Measurements from ENCODE around the gene SPSB4. TPM values are rescaled to one million over a fixed set of nuclear protein-coding genes. Genes with fewer than 3 reads are reported as not detected.

The SPSB4 gene
- total RNA-seq, 1 donor from 2014 or later: 3.8 TPM

DNA sequence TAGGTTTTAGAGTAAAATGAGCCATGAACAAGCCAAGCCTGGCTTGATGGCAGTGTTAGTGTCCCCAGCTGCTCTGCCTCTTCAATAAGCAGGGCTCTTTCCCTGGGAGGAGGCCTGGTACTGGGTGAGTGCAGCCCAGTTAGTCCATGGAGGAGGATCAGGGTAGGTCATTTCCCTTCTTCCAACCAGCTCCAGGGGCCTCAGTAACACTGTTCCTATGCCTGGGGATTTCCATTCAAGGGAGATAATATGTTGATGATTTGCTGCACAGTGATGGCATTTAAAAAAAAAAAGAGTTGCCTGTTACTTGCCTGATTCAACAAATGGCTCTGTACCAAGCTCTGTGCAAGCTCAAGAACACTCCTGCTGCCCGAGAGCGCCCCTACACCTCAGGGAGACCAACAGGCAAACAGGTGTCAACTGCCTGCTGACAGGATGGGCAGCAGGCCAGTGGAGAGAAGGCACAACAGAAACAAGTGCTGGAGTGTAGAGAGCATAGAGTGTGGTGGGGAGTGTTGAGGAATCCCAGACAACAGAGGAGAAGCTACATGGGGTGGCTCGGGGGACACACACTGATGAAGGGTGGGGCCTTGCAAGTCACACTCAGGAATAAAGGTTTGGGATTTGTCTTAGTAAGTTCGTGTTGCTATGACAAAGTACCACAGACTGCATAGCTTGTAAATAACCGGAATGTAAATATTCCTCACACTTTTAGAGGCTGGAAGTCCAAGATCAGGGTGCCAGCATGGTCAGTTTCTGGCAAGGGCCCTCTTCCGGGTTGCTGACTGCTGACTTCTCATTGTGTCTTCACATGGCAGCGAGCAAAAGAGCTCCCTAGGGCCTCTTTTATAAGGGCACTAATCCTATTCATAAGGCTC, 101.9 kb downstream of the SPSB4 start:
- DNase-seq: no peak

DNA sequence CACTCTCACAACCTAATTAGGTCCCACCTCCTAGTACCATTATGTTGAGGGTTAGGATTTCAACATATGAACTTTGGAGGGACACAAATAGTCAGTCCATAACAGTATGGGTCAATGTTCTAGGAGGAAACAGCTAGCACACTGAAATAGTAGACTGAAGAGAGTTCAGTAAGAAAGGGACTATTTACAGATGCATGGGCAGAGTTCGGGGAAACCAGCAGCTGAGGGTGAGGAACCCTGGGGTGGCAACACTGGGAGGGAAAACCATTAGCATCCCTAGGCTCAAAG, 102.5 kb downstream of the SPSB4 start:
- no peak for DNase-seq

DNA sequence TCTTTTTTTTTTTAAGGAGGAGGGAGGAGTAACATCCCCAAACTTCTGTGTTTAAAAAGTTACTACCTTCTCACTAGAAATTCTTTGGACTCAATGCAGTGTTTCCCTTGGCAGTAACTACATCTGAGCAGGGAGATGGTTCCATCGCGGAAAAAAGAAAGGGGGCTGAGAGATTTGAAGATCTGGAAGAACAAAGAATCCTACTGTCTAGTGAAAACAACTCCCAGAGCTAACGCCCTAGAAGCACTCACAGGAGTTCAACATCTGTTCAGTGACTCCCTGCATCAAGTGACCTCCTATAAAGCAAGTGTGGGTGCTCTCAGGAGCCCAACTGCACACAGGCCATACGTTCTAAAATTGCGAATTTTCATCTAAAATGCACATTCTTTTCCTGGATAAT, 113.7 kb downstream of the SPSB4 start:
- no peak for DNase-seq

DNA sequence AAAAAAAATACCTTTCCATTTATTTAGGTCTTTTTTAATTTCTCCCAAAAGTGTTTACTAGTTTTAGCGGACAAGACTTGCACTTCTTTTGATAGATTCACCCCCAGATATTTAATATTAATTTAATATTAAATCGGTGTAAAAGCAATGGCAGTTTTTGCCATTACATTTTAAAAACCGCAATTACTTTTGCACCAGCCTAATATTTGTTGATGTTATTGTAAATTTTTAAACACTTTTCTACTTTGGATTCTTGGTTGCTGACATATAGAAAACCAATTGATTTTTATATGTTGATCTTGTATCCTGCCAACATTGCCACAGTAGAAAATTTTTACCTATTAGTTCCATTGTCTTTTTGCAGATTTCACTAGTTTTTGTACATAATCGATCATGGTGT, 116.5 kb downstream of the SPSB4 start:
- DNase-seq: no peak

DNA sequence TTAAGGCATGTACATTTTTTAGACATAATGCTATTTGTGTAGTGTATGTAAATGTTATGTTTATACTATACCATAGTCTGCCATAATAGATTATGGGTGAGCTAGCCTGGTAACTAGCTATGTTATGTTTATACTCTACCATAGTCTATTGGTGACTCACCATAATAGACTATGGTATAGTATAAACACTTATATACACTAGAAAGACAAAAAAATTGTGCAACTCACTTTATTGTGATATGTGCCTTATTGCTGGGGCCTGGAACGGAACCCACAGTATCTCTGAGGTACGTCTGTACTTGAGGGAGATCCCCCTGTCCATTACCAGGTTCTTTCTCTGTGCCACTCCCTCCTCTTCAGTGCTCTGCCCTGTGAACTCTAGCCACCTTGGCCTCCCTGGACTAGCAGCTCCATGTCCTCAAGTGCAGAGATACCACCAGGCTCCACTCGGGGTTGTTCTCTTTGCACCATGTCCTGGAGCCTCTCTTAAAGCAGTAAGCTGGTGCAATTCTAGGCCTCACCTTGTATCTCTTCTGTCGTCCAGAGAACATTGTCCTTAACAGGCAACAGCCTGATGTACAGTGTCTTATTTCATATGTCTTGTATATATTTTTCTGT, 119.6 kb downstream of the SPSB4 start:
- DNase-seq: no peak

DNA sequence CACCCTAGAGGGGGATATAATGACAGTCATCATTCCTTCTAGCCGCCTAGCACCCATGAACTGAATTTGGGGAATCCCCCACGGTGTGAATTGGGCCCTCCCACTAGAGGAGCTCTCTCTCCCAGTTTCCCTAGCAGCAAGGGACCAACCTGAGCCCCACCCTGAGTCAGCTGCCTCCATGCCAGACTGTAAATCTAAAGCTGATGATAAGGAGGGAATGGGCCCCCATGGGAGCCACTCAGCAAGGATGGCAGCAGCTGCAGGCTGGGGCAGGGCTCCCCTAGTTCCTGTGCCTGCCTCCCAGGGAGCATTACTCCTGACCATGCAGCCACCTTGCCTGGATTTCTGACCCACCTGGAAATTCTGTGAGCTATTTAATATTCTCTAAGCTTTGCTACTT, 123.5 kb downstream of the SPSB4 start:
- DNase-seq: no peak

DNA sequence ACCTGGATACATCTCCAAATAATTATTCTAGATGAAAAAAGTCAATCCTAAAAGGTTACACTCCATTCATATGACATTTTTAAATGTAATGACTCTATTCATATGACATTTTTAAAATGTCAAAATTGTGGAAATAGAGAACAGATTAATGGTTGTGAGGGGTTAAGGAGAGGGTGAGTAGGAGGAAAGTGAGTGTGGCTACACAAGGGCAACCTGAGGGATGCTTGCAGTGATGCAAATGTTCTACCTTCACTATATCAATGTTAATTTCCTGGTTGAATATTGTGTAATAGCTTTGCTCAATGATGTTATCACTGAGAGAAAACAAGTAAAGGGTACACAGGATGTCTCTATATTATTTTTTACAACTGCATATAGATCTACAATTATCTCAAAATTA, 125.6 kb downstream of the SPSB4 start:
- no peak for DNase-seq

DNA sequence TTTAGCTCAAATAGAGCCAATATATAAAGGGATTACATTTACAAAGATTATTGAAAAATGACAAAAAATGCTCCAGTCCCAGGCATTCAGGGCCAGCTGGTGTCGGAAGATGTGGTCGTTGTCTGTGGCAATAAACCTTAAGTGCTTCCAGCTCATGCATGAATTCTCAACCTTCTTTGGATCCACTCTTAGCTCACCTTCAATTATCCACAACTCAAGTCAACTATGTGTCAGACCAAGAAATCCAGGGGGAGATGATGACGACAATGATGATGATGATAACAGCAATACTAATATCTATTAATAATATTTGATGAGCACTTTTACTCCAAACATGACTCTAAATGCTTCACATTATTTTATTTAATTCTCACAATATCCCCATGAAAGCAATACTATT, 126.9 kb downstream of the SPSB4 start:
- no peak for DNase-seq

DNA sequence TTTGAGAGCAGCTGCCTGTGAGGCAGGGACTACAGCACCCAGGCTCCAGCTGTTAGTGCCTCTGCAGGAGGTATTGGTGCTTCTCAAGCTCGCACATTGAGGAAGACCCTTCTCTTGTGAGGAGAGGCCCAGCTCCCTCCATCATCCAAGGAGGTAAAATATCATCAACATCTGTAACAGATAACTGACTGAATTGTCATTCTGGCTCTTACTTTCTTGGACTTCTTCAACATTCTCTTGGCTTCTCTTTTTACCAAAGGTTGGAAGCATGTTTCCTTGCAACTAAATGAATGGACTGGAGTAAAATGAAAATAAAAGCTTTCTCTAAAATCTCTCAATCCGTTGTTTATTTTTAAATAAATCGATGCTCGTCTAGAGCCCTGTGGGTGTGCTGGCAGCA, 127.4 kb downstream of the SPSB4 start:
- no peak for DNase-seq

DNA sequence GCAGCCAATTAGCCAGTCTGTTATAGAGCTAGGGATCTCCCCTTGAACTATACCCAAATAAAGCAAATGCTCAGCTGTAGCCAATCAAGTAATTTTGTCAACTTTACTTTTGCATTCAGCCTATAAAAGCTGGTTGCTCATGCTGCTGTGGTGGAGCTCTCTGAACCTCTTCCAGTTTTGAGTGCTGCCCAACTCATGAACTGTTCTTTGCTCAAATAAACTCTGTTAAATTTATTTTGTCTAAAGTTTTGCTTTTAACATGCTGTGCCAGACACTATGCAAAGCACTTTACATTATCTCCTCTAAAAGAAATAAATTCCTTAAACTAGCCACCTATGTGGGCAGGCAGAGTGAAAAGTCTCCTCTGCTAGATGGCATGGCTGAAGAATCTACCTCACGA, 128.8 kb downstream of the SPSB4 start:
- DNase-seq: no peak

DNA sequence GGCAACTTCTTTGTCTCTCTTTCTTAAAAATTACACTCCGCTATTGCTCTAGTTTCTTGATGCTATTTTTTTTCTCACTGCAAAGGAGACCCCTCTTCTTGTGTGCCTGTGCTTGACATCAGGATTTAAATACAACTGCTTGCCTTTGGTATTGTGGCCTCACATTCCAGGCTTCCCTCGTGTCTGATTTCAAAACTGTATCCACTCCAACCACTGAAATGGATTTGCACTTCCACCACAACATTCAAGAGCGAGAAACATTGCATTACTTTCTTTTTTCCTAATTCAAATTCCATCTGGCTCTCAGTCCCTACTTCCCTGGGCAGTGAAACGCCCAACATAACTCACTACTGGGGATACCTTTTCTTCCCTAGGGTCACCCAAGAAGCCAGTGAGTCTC, 130.0 kb downstream of the SPSB4 start:
- DNase-seq: no peak

DNA sequence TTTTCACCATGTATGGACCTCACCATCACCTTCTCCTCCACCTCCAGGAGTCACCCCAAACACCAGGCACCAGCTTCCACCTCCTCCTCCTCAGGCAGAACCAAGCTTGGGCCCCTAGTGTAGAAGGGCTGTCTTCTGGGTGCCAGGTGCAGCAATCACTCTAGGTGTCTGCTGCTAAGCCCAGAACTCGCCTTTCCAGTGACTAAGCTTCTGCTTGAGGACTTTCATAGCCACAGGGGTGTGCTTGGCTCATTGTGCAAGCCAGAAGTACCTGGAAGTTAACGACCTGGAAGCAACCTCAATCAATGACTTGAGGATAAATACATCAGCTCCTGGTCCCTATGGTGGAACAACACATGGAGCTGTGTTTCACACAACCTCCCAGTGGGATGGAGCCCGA, 130.7 kb downstream of the SPSB4 start:
- DNase-seq: no peak

DNA sequence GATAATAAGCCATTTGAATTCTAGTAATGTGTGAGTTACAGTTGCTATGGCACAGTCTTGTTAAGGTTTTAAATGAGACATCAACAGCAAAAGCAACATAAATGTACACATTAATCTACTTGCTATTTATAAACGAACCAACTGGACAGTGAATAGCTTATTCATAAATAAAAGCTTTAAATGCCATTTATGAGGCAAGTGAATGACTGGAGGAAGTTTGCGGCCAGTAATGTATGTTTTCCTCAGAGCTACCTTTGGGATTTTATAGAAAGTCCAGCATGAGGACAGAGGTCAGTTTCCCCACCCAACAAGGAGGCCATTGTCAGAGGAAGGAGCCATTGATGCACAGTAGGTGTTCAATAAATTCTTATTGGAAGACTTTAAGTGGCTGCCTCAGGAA, 132.5 kb downstream of the SPSB4 start:
- no peak for DNase-seq

DNA sequence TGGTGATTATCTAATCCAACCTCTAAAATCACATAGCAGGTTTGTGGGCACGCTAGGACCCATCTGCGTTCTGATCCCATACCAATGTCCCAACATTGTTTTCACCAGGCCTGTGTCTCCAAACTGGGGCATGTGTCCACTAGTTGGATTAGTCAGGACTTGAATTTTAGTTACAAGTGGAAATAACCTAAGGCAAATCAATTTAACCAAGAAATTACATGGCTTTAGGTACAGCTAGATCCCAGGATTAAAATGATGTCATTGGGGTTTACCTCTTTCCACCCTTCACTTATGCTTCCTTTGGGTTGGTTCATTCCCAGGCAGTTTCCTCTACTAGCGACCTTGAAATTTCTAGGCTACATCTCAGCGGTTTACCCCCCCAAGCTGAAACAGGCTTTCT, 133.3 kb downstream of the SPSB4 start:
- no peak for DNase-seq

DNA sequence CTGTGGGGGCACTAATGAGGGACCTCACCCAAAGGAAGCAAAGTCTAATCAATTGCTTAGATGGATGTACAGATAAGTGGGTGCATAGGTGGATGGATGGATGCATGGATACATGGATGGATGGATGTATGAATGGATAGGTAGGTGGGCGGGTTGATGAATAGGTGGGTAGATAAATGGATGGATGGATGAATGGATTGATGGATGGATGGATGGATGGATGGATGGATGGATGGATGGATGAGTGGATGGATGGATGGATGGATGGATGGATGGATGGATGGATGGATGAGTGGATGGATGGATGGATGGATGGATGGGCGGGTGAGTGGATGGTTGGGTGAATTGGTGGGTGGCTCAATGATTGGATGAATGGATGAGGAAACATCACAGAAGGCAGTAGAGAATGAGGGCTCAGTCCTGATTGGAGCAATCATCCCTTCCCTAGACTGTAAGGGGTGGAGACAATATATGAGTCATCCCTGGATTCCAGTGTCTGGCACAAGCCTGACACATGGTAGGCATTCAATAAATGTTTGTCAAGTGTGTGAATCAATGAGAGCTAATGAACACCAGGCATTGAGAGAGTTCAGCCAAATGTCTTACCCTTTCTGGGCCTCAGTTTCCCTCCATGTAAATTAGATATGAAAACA, 140.1 kb downstream of the SPSB4 start:
- no peak for DNase-seq

DNA sequence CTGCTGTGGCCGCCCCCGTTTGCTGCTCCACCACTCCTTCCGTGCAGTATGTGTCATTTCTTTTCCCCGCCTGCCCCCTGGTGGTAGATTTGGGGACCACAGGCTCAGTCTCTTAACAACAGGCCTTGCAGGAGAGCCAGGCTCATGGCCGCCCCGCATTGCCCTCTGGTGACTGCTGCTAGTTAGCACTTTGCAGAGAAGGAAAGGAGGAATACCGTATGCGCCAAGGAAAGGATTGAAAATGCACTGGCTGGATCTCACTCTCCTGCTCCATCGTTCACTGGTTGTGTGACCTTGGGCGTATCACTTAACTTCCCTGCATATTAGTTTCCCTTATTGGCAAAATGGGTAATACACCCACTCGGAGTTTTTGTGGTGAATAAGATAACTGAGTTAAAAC, 141.2 kb downstream of the SPSB4 start:
- DNase-seq: peak; percentile 90

DNA sequence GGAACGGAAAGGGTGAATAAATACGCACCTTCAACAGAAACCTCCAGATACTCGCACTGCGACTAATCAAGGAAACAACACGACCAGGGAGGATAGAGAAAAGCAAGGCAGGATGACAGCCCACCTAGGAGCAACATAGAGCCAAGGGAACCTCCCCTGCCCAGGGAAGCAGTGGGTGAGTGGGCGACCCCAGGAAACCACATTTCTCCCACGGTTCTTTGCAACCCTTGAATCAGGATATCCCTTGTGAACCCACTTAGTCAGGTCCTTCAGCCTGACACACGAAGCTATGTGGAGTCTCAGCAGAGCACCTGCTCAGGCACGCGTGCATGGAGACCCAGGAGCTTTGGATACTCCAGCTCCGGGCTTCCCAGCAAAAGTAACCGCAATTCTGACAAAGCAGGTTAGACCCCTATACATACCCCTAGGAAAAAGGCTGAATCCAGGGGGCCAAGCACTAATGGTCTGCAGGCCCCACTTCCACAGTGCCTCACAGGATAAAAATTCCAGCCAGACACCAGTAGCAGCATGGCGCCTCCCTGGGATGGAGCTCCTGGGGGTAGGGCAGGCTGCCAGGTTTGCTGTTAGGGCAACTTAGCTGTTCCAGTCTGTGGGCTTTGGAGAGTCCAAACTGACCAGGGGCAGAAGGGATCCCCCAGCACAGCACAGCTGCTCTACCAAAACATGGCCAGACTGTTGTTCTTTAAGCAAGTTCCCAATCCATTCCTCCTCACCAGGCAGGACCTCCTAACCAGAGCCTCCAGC, 142.1 kb downstream of the SPSB4 start:
- DNase-seq: no peak

Other genes starting within 250 kb of the SPSB4 start
- gene SLC25A36, start 109.5 kb upstream of the SPSB4 start, total RNA-seq: 110 TPM
- gene PXYLP1, start 180.5 kb downstream of the SPSB4 start, total RNA-seq: 24.2 TPM

Data from skin of body (tissue), 2 donors.